Body of pancreas (tissue), 4 donors: ENCODE results near the gene STK36. TPM values are rescaled to one million over a fixed set of nuclear protein-coding genes. Genes with fewer than 3 reads are reported as not detected.
A peak's percentile ranks its signal among the peaks of the same experiment; 100 is the strongest.

Experiments used
- ATAC-seq: fragments of 150-250 bp; one replicate; pipeline ENCODE4 v1.9.1; 2016
- DNase-seq, 4 donors: peaks; one replicate each; pipeline ENCODE4 v3.0.0-alpha.2; 2019
- H3K27ac ChIP-seq, 4 donors: fragments of 200-600 bp; sonication (generic); 1 replicate in 3 of 4; 2 replicates in 1 of 4; pipeline versions ENCODE4 v1.5.1 to v1.6.1; 2016 to 2019; ENCODE audit warnings: mild to moderate bottlenecking in 1 of 4, mixed read lengths in 1 of 4, moderate library complexity in 1 of 4
- H3K27me3 ChIP-seq, 2 donors: fragments of 200-600 bp; sonication (generic); one replicate each; pipeline ENCODE4 v1.6.0; 2016; ENCODE audit warnings: mild to moderate bottlenecking in 1 of 2
- H3K36me3 ChIP-seq, 2 donors: fragments of 200-600 bp; sonication (generic); replicated peaks in 1 of 2; 2 replicates each; pipeline ENCODE4 v1.5.1; 2016; ENCODE audit warnings: low read depth in 2 of 2; ENCODE audit not compliant: insufficient read depth in 1 of 2
- H3K4me1 ChIP-seq: fragments of 200-600 bp; sonication (generic); one replicate; pipeline ENCODE4 v1.6.0; 2016
- H3K4me3 ChIP-seq, 2 donors: fragments of 200-600 bp; sonication (generic); 1 replicate in 1 of 2; 2 replicates in 1 of 2; pipeline ENCODE4 v1.5.1; 2016 to 2019
- H3K9me3 ChIP-seq, 3 donors: fragments of 200-600 bp; sonication (generic); 1 replicate in 2 of 3; 2 replicates in 1 of 3; pipeline ENCODE4 v1.5.1; 2016
- CTCF ChIP-seq, 7 experiments: fragments of 450-650 bp in 4 of 7; fragments of 200-600 bp in 3 of 7; sonication (generic) in 3 of 7; IDR thresholded peaks; one replicate each; pipeline ENCODE4 v1.5.1; 2016 to 2019; ENCODE audit warnings: antibody characterized with exemption in 7 of 7
- POLR2A ChIP-seq, 3 donors: fragments of 450-650 bp; IDR thresholded peaks; one replicate each; pipeline ENCODE4 v1.6.1; 2016; ENCODE audit warnings: antibody characterized with exemption in 3 of 3, mild to moderate bottlenecking in 2 of 3
- WGBS, 2 donors: methylation state at CpG; one replicate each; pipeline ENCODE4 v1.1.5; 2017; 5-methylcytosine and 5-hydroxymethylcytosine counted together
- intact Hi-C: fragments of 100-400 bp; cut with DNase I; formaldehyde crosslinking; loops from one replicate; pipeline ENCODE4 v1.15.1; 2023
- total RNA-seq, 2 donors: library from RNA; depleted of rRNA; stranded (reverse); fragments of >200 nt; gene quantifications; one replicate each; pipeline ENCODE4 v1.1.0, GENCODE V29; 2016

STK36 gene
- total RNA-seq, 2 donors from 2014 or later: 35.0 to 57.4 TPM

GRCh38 chr2:218732761-218733158 lies 60.9 kb downstream of the STK36 start:
- H3K27ac ChIP-seq: peak overlapping the region in 1 of 4 donors; percentile 50
- WGBS, 2 donors: 51 to 79% methylated on average over 2 of the region's 2 CpGs
- ATAC-seq (no peak), DNase-seq (no peak)
- no peaks in the 10 kb centered on the region for H3K9me3 ChIP-seq
- intact Hi-C loops: no loop called here
- H3K36me3 ChIP-seq: no peaks in the 10 kb centered on the region
- no peak overlapping the region for H3K4me3 ChIP-seq
- H3K27me3 ChIP-seq: no peaks in the 10 kb centered on the region
- TF ChIP-seq CTCF (IDR thresholded peaks at IDR 0.05) (no peak), POLR2A (IDR thresholded peaks at IDR 0.05) (no peak)
- H3K4me1 ChIP-seq: peaks cover 5% of the 10 kb centered on the region

- Histone ChIP-seq H3K27me3 (no peaks in the 10 kb centered on the region), H3K36me3 (peaks cover 3% of the 10 kb centered on the region in 2 donors), H3K27ac (peak overlapping the region in 1 of 4 donors; percentile 46), H3K9me3 (no peaks in the 10 kb centered on the region), H3K4me3 (no peak overlapping the region), H3K4me1 (peaks cover 5% of the 10 kb centered on the region)
- no peak for TF ChIP-seq CTCF (IDR thresholded peaks at IDR 0.05)
- TF ChIP-seq POLR2A (IDR thresholded peaks at IDR 0.05): no peak
- 85 to 95% methylated on average over 6 of the region's 6 CpGs for WGBS, 2 donors
- intact Hi-C loops: no loop called here
- ATAC-seq (no peak), DNase-seq (peak in 2 of 4 donors; percentile 11 to 78)
Measured at GRCh38 chr2:218733171-218734021, 61.5 kb downstream of the STK36 start.

- no peaks in the 10 kb centered on the region for H3K27me3 ChIP-seq
- no peak overlapping the region for H3K4me3 ChIP-seq
- H3K9me3 ChIP-seq: no peaks in the 10 kb centered on the region
- TF ChIP-seq CTCF (IDR thresholded peaks at IDR 0.05) (no peak), POLR2A (IDR thresholded peaks at IDR 0.05) (no peak)
- ATAC-seq (no peak), DNase-seq (no peak)
- H3K4me1 ChIP-seq: peaks cover 5% of the 10 kb centered on the region
- intact Hi-C loops: no loop called here
- 90 to 95% methylated on average over 8 of the region's 8 CpGs for WGBS, 2 donors
- H3K27ac ChIP-seq: peak overlapping the region in 1 of 4 donors; percentile 46
- H3K36me3 ChIP-seq: peaks cover 3 to 5% of the 10 kb centered on the region in 2 donors
Measured at GRCh38 chr2:218734190-218734975, 62.5 kb downstream of the STK36 start.

- TF ChIP-seq POLR2A (IDR thresholded peaks at IDR 0.05) (no peak), CTCF (IDR thresholded peaks at IDR 0.05) (no peak)
- 67 to 71% methylated on average over 2 of the region's 2 CpGs for WGBS, 2 donors
Measured at GRCh38 chr2:218736531-218736930, 64.6 kb downstream of the STK36 start.

More at GRCh38 chr2:218736531-218736930, 64.6 kb downstream of the STK36 start:
- DNase-seq (no peak), ATAC-seq (no peak)
- Histone ChIP-seq H3K4me1 (peaks cover 5% of the 10 kb centered on the region), H3K27ac (no peak overlapping the region), H3K4me3 (no peak overlapping the region), H3K9me3 (no peaks in the 10 kb centered on the region), H3K36me3 (peaks cover 3 to 5% of the 10 kb centered on the region in 2 donors), H3K27me3 (no peaks in the 10 kb centered on the region)
- intact Hi-C loops: no loop called here
